ENCODE results near the gene RASGRP4.

RASGRP4 gene

GRCh38 chr19:38466050-38466449, 40.0 kb upstream of the RASGRP4 start:
- no peak overlapping the region for H3K27ac ChIP-seq
- no peak for TF ChIP-seq CTCF (IDR thresholded peaks at IDR 0.05)
- TF ChIP-seq ZFX (IDR thresholded peaks at IDR 0.05; ENCODE audit: borderline replicate concordance) = no peak

GRCh38 chr19:38464421-38465082, 38.5 kb upstream of the RASGRP4 start:
- TF ChIP-seq ZFX (IDR thresholded peaks at IDR 0.05; ENCODE audit: borderline replicate concordance) (no peak), CTCF (IDR thresholded peaks at IDR 0.05) (no peak)

GRCh38 chr19:38463365-38463764, 37.3 kb upstream of the RASGRP4 start:
- TF ChIP-seq ZFX (IDR thresholded peaks at IDR 0.05; ENCODE audit: borderline replicate concordance) (no peak), CTCF (IDR thresholded peaks at IDR 0.05) (no peak)
- no peak overlapping the region for H3K27ac ChIP-seq

More at GRCh38 chr19:38464421-38465082, 38.5 kb upstream of the RASGRP4 start:
- no peak overlapping the region for H3K27ac ChIP-seq

- no peak for TF ChIP-seq ZFX (IDR thresholded peaks at IDR 0.05; ENCODE audit: borderline replicate concordance)
- TF ChIP-seq CTCF (IDR thresholded peaks at IDR 0.05) = no peak
- H3K27ac ChIP-seq = no peak overlapping the region
Measured at GRCh38 chr19:38458991-38459390, 33.0 kb upstream of the RASGRP4 start.

- no peak overlapping the region for H3K27ac ChIP-seq
- TF ChIP-seq CTCF (IDR thresholded peaks at IDR 0.05) (no peak), ZFX (IDR thresholded peaks at IDR 0.05; ENCODE audit: borderline replicate concordance) (no peak)
Measured at GRCh38 chr19:38457690-38458405, 31.8 kb upstream of the RASGRP4 start.

- no peak overlapping the region for H3K27ac ChIP-seq
- TF ChIP-seq ZFX (IDR thresholded peaks at IDR 0.05; ENCODE audit: borderline replicate concordance) (no peak), CTCF (IDR thresholded peaks at IDR 0.05) (no peak)
Measured at GRCh38 chr19:38457202-38457601, 31.2 kb upstream of the RASGRP4 start.

- TF ChIP-seq ZFX (IDR thresholded peaks at IDR 0.05; ENCODE audit: borderline replicate concordance) (no peak), CTCF (IDR thresholded peaks at IDR 0.05) (no peak)
- H3K27ac ChIP-seq = no peak overlapping the region
Measured at GRCh38 chr19:38455031-38455430, 29.0 kb upstream of the RASGRP4 start.

All from 22Rv1 (cell line).